ENCODE measurements around the gene QDPR.
"Not testable (repeated sequence)": the region's sequence is repeated elsewhere in the genome, so short reads cannot be mapped to it uniquely, and the experiment has no call there.

QDPR gene

DNA sequence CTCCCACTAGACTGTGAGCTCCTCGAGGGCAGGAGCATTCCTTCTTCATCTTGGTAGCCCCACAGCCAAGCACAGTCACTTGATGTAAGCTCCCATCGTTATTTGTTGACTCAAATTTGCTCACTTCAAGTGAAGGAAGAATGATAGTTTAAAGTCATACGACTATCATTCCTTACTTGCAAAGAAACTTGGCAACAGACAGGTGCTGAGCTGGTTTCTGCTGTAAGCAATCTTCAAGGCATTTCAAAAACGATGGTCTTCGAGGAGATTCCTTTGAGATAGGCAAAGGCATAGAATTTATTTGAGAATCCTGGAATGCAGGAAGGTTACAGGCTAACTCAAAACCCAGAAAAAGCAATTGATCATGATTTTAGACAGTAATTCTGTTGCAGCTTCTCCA, 64.8 kb downstream of the QDPR start:
- TF ChIP-seq, protein P1, sequence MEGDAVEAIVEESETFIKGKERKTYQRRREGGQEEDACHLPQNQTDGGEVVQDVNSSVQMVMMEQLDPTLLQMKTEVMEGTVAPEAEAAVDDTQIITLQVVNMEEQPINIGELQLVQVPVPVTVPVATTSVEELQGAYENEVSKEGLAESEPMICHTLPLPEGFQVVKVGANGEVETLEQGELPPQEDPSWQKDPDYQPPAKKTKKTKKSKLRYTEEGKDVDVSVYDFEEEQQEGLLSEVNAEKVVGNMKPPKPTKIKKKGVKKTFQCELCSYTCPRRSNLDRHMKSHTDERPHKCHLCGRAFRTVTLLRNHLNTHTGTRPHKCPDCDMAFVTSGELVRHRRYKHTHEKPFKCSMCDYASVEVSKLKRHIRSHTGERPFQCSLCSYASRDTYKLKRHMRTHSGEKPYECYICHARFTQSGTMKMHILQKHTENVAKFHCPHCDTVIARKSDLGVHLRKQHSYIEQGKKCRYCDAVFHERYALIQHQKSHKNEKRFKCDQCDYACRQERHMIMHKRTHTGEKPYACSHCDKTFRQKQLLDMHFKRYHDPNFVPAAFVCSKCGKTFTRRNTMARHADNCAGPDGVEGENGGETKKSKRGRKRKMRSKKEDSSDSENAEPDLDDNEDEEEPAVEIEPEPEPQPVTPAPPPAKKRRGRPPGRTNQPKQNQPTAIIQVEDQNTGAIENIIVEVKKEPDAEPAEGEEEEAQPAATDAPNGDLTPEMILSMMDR (IDR thresholded peaks at IDR 0.05), result no peak

DNA sequence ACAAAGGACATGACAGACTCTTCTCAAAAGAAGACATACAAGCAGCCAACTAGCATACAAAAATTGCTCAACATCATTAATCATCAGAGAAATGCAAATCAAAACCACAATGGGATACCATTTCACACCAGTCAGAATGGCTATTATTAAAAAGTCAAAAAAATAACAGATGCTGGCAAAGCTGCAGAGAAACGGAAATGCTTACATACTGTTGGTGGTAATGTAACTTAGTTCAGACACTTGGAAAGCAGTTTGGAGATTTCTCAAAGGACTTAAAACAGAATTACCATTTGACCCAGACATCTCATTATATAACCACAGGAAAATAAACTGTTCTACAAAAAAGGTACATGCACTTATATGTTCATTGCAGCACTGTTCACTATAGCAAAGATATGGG, 69.4 kb downstream of the QDPR start:
- H3K4me3 ChIP-seq; DNase-seq (ENCODE audit: low spot score); H3K27ac ChIP-seq: not testable (repeated sequence)

More for the DNA sequence above, 64.8 kb downstream of the QDPR start:
- no peak for DNase-seq (ENCODE audit: low spot score)
- H3K4me3 ChIP-seq, result no peak overlapping the region
- no peak overlapping the region for H3K27ac ChIP-seq

DNA sequence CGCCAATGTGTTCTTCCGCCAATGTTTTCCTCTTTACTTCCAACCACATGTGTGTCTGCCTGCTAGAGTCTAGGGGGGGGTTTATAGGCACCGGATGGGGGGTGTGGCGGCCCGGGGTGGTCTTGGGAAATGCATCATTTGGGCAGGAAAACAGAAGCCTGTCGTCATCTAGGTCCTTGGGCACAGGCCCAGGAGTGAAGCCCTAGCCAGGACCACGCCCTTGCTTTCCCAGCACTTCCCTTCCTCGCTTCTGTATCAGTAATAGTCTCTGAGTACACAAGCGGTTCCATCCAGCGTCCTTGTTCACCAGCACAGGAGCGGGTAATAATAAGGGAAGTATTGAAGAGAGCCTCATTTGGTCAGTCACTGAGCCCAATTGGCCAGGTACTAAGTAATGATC, 74.5 kb downstream of the QDPR start:
- no peak overlapping the region for H3K27ac ChIP-seq
- no peak for DNase-seq (ENCODE audit: low spot score)
- H3K4me3 ChIP-seq, result no peak overlapping the region
- TF ChIP-seq, protein P1 (IDR thresholded peaks at IDR 0.05), result no peak

DNA sequence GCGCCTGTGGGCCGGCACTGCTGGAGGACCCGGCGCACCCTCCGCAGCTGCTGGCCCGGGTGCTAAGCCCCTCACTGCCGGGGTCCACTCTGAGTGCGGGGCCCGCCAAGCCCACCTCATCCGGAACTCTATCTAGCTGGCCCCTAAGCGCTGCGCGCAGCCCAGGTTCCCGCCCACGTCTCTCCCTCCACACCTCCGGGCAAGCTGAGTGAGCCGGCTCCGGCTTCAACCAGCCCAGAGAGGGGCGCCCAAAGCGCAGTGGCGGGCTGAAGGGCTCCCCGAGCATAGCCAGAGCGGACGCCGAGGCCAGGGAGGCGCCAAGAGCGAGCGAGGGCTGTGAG, 75.2 kb downstream of the QDPR start:
- Histone ChIP-seq H3K27ac (no peak overlapping the region), H3K4me3 (no peak overlapping the region)
- TF ChIP-seq, protein P1 (IDR thresholded peaks at IDR 0.05), result no peak
- no peak for DNase-seq (ENCODE audit: low spot score)

Data from coronary artery (tissue), 2 donors.